Esophagus muscularis mucosa (tissue), 4 donors: Measurements from ENCODE around the gene DCTN5.

Experiments used
- EP300 ChIP-seq: sonication (generic); formaldehyde crosslinking; IDR thresholded peaks from one replicate; pipeline ENCODE4 v1.6.1; 2017; ENCODE audit warnings: antibody characterized with exemption
- POLR2A ChIP-seq: fragments of 450-650 bp; IDR thresholded peaks from one replicate; pipeline ENCODE4 v1.6.1; 2017; ENCODE audit warnings: antibody characterized with exemption, moderate library complexity, mild to moderate bottlenecking, low read depth
- POLR2AphosphoS5 ChIP-seq, 2 donors: sonication (generic); formaldehyde crosslinking; IDR thresholded peaks; one replicate each; pipeline ENCODE4 v1.6.1; 2017; ENCODE audit warnings: antibody characterized with exemption in 2 of 2
- TF ChIP-seq, protein P1 (sequence below), 3 experiments: fragments of 200-600 bp in 2 of 3; fragments of 450-650 bp in 1 of 3; sonication (generic) in 2 of 3; IDR thresholded peaks; one replicate each; pipeline ENCODE4 v1.5.1; 2017 to 2019; ENCODE audit warnings: antibody characterized with exemption in 3 of 3, mild to moderate bottlenecking in 2 of 3, moderate library complexity in 1 of 3

DNA sequence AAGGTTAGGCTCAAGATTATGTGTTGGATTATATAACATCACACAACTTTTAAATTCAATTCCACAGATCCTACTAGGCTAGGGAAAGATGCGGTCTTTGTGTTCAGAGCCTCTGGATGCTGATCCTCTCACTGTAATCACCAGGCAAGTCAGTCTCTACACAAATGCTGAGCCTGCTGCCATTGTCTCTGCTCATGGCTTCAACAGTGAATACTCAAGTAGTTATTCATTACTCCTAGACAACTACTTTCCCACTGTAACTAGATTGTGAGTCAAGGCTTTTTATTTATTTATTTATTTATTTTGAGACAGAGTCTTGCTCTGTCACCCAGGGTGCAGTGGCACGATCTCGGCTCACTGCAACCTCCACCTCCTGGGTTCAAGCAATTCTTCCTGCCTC is 29.3 kb upstream of the DCTN5 start:
- TF ChIP-seq POLR2AphosphoS5 (IDR thresholded peaks at IDR 0.05) (no peak), POLR2A (no peak), EP300 (no peak)
- TF ChIP-seq, protein P1, sequence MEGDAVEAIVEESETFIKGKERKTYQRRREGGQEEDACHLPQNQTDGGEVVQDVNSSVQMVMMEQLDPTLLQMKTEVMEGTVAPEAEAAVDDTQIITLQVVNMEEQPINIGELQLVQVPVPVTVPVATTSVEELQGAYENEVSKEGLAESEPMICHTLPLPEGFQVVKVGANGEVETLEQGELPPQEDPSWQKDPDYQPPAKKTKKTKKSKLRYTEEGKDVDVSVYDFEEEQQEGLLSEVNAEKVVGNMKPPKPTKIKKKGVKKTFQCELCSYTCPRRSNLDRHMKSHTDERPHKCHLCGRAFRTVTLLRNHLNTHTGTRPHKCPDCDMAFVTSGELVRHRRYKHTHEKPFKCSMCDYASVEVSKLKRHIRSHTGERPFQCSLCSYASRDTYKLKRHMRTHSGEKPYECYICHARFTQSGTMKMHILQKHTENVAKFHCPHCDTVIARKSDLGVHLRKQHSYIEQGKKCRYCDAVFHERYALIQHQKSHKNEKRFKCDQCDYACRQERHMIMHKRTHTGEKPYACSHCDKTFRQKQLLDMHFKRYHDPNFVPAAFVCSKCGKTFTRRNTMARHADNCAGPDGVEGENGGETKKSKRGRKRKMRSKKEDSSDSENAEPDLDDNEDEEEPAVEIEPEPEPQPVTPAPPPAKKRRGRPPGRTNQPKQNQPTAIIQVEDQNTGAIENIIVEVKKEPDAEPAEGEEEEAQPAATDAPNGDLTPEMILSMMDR (IDR thresholded peaks at IDR 0.05) = no peak
